Heart left ventricle (tissue), 13 donors: Measurements from ENCODE around the gene SDF2L1.

Experiments
- POLR2A ChIP-seq, 2 donors: fragments of 450-650 bp; IDR thresholded peaks; one replicate each; pipeline ENCODE4 v1.6.1; 2017; ENCODE audit warnings: antibody characterized with exemption in 2 of 2, mild to moderate bottlenecking in 2 of 2, moderate library complexity in 2 of 2
- TF ChIP-seq, protein P1 (sequence below), 12 donors: fragments of 200-600 bp; sonication (generic) in 4 of 12; IDR thresholded peaks; one replicate each; pipeline versions ENCODE4 v1.5.0 to v1.8.0; 2018 to 2022; ENCODE audit warnings: antibody characterized with exemption in 12 of 12, mild to moderate bottlenecking in 5 of 12
- donor health status: ischemic (EF 13 %, LVEDD 7.1; RV severe dilation, severe dysfunction).
- donor health status: DM: no; HTN: yes; CAD: no.
- donor health status: DM: no; HTN: no; CAD: no.
- donor health status: ischemic (EF 25% LVEDD 6.9; RV normal size, moderate dysfunction).
- donor health status: ischemic (EF 25% LVEDD 5.7; RV mildly dilated, moderate dysfunction).
- donor health status: ischemic (EF 35%, LVEDD 5.7; RV mildly dilated, moderate dysfunction).
- donor health status: nonischemic (EF 11% LVEDD 7.7; RV severe dilation, severe dysfunction).
- donor health status: DM: yes; HTN: yes; CAD: no.
- donor health status: PGD.
- donor health status: ischemic (EF 29% LVEDD 5.4; RV normal size, mild dysfunction).
- donor health status: nonischemic (EF 23%, LVEDD 6.1; RV moderate dilation, normal function).

DNA sequence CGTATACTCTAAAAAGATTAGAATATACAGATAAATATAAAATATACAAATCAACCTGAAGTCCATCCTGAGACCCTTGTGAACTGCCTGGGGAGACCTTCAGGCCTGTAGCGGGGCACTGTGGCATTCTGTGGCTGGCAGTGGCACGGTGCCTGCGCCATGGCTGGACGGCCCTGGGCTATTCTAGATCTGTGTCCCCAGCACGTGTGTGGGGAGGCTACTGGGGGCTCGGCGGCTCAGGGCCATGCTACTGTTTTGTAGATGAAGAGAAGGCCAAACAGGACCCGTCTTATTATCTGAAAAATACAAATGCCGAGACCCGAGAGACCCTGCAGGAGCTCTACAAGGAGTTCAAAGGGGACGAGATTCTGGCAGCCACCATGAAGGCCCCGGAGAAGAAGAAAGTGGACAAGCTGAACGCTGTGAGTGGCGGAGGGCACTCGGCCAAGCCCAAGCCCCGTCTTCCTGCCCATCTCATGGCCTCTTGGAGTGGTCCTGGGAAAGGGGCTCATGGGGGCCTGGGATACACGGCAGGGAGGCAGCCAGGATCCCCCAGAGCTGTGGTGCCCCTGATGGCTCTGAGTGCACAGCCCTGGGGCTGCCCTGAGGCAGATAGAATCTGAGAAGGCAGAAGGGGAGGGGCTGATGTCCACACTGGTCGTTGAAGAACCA is 42.5 kb downstream of the SDF2L1 start:
- TF ChIP-seq, protein P1, sequence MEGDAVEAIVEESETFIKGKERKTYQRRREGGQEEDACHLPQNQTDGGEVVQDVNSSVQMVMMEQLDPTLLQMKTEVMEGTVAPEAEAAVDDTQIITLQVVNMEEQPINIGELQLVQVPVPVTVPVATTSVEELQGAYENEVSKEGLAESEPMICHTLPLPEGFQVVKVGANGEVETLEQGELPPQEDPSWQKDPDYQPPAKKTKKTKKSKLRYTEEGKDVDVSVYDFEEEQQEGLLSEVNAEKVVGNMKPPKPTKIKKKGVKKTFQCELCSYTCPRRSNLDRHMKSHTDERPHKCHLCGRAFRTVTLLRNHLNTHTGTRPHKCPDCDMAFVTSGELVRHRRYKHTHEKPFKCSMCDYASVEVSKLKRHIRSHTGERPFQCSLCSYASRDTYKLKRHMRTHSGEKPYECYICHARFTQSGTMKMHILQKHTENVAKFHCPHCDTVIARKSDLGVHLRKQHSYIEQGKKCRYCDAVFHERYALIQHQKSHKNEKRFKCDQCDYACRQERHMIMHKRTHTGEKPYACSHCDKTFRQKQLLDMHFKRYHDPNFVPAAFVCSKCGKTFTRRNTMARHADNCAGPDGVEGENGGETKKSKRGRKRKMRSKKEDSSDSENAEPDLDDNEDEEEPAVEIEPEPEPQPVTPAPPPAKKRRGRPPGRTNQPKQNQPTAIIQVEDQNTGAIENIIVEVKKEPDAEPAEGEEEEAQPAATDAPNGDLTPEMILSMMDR (IDR thresholded peaks at IDR 0.05), result no peak
- no peak for TF ChIP-seq POLR2A (IDR thresholded peaks at IDR 0.05)
